Erythroblast (primary cell): Measurements from ENCODE around the gene PTPRN2.

ENCODE experiments used
- GATA1 ChIP-seq: IDR thresholded peaks from 2 replicates; pipeline ENCODE4 v1.6.1; 2011; ENCODE audit warnings: low read depth, mild to moderate bottlenecking, control low read depth, low read length, moderate library complexity
- POLR2A ChIP-seq: IDR thresholded peaks from 2 replicates; pipeline ENCODE4 v1.6.1; 2011; ENCODE audit warnings: mild to moderate bottlenecking, low read length

DNA sequence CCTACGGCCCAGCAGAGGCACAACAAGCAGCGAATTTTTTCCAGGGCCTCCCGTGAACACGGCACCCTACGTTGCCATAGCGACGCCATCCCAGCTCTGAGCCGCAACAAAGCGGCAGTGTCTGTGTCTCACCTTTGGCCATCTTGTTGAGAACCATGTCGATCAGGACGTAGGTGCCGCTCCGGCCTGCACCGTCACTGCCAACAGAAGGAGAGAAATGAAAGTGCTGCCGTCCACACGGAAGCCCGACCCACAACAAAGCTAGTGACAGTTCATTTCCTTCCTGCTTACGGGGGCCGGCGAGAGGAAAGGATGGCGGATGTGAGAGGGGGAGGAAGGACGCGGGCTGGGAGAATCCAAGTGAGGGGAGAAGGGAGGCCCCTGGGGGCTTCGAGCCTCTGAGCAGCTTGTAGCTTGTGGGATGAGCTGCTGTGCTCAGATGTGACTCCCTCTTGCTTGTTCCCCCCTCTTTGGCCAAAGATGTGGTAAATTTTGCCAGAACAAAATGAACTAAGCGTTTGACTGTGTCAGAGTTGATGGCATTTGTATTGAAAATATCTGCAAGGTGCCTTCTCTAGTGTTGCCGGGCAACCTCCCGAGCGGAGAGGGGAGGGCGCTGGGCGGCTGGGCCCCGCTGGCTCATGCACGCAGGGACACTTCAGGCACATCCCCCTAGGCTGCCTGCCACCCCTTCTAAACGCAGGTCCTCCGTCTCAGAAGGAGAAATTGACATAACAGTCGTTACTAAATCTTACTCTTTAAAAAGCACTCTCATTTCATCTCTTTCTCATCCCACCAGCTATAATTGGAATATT is 1018.6 kb downstream of the PTPRN2 start:
- no peak for TF ChIP-seq POLR2A
- TF ChIP-seq GATA1, result no peak
